SK-MEL-5 (cell line): ENCODE data around the gene TPSAB1. TPM values are rescaled to one million over a fixed set of nuclear protein-coding genes. Genes with fewer than 3 reads are reported as not detected.

Experiments
- DNase-seq: peaks from one replicate; pipeline ENCODE4 v3.0.0-alpha.2; 2016; ENCODE audit warnings: low read depth, low spot score
- in situ Hi-C: cut with HindIII; loops from 2 replicates; pipeline ENCODE4 v1.10.0; 2016; ENCODE audit warnings: low sequenced_read_pairs, high pct_unique_total_duplicates, low pct_unique_long_range_greater_than_20kb
- total RNA-seq: library from RNA; depleted of rRNA; stranded (reverse); fragments of >200 nt; shearing (Covaris generic); gene quantifications from 2 replicates; pipeline ENCODE4 v1.2.3, GENCODE V29; 2014; rRNA removed

TPSAB1 gene
- total RNA-seq, 1 experiment from 2014 or later: not detected

DNA sequence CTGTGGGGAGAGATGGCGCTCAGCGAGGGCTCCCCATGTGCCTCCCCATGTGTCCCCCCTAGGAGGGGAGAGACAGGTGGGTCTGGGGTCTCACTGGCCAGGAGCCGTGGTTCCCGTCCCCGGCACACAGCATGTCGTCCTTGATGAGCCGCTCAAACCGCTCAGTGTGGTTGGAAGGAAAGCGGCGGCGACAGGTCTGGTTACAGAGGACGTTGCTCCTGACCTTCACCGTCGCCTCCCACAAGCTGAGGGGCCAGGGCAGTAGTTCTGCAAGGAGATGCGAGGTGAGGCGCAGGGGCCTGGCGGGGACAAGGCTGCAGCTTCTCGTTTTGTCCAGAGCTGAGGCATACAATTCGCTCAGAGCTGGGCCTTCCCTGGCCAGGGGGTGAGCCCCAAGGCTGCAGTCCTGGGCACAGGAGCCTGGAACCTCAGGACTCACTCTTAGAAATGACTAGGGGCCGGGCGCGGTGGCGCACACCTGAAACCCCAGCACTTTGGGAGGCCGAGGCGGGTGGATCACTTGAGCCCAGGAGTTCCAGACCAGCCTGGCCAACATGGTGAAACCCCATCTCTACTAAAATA, 46.1 kb downstream of the TPSAB1 start:
- in situ Hi-C loops: no loop called here
- no peak for DNase-seq

DNA sequence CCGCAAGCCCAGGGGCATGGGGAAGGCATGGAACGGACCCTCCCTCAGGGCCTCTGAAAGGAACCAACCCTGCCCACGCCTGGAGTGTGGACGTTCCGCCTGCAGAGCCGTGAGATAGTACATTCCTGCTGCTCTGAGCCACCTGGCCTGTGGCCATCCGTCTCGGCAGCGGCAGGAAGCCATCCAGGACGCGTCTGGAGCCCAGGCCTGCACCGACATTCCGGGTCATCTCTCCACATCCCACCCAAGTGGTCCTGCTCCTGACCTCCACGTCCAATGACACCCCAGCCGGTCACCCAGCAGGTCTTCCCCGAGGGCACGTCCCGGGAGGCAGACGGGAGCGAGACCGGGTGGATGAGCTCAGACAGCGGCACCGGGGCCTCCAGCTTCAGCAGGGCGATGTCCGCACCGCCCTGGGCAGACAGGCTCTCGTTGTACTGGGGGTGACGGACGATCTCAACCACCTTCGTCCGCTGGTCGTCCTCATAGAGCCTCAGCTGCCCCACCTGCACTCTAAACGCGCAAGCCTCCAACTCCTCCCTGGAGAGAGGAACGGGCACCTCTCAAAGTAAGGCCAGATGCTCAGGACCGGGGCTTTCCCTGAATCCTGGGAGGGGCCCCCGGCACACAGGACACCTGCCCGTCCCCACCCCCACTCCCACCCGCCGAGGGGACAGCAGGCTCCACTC, 47.6 kb downstream of the TPSAB1 start:
- in situ Hi-C loops: no loop called here
- no peak for DNase-seq

DNA sequence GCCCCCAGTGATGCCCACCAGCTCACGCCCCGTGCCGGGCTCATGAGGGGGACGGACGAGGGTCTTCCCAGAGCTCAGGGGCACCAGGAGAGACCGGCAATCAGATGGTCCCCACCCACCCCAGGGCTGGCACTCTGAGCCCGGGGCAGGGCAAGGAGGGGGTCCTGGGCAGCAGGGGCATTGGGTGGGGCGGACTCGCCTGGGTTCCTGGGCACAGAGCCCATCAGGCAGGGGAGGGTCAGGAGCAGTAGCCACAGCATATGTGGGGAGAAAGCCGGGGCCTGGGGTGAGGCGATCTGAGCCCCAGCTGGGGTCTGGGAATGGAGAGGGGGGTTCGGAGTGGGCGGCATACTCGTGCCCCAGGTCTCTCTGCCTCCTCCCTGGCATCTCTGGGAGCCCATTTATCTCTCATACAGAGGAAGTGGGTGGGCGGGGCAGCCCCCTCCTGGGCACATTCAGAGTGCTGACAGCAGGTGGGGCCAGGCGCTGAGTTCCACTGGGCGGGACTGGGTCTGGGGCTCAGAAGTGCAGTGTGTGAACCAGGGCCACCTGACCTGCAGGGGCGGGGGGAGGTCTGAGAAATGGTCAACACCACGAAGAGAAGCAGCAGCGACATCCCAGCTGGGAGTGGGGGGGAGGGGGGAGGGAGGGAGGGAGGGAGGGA, 48.4 kb downstream of the TPSAB1 start:
- in situ Hi-C loops: no loop called here
- DNase-seq: no peak

DNA sequence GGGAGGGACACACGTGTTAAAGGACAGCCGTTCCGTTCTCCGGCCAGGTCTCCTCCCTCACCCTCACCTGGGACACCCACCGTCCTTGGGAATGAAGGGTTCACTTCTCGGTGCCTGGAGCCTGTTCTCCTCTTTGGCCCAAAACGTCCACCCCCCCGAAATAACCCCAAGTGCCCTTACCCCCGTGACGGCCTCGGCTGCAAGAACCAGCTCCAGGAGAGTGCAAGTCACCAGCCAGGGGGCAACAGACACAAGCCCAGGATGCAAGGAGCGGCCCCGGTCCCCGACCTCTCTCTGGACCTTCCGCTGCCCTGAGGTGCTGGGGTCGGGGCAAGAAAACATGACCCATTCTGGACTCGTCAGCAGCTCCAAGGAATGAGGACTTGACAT, 49.0 kb downstream of the TPSAB1 start:
- in situ Hi-C loops: no loop called here
- no peak for DNase-seq

DNA sequence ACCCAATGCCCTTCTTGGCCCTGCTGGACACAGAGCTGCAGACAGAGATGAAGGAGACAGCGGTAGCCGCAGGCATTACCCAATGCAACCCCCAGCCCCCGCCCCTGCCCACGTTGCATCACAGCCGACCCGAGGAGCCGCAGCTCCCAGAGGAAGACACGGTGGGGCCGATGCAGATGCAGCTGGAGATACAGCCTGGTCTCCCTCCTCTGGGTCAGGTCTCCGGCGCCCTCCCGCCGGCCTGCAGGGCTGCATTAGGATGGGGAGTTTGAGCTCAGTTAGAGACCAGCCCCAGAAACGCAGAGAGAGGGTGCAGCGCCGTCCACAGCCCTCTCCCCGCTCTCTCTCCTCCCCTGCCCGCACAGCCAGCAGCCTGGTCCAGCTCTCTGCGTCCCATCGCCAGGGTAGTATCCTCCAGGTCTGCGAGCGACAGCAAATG, 49.6 kb downstream of the TPSAB1 start:
- in situ Hi-C loops: no loop called here
- DNase-seq: no peak

DNA sequence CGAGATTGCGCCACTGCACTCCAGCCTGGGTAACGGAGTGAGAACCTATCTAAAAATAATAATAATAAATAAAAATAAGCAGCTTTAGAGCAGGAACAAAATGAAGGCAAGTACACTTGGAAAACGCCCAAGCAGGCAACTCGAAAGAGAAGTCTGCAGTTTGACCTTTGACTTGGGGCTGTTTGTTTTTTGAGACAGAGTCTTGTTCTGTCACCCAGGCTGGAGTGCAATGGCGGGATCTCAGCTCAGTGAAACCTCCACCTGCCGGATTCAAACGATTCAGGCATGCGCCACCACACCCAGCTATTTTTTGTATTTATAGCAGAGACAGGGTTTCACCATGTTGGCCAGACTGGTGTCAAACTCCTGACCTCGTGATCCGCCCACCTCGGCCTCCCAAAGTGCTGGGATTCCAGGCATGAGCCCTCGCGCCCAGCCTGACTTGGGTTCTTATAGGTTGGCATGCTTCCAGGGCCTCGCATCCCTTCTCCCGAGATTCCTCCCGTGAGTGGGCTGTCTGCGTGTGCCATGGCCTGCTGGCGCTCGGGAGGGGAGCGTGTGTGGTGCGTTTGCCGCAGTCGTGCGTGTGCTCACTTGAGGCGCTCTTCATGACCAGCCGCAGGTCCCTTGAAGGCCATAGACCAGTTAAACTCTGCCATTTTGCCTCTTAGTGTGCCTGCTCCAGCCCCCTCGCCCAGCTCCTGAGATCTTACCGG, 50.5 kb downstream of the TPSAB1 start:
- in situ Hi-C loops: no loop called here
- DNase-seq: no peak

DNA sequence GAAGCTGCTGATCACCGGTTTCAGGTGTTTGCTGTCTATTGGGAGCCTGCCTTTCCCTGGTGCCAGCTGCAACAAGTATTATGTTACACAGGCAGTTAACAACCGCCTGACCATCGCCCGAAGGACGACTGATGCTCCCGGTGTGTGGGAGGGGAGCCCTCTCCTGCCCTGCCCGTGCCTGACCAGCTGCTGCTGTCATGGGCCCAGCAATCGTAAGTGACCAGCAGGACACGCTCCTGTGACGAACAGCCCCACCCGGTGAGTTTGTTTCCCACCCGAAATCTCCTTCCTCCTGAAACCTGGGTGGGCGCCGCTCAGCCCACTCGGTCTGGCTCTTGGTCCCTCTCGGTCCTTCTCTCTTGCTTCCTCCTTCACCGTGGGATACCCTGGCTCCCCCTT, 51.1 kb downstream of the TPSAB1 start:
- DNase-seq: no peak
- in situ Hi-C loops: no loop called here

Other genes starting within 250 kb of the TPSAB1 start
- not detected in 2 replicates for gene SSTR5, start 168.0 kb upstream of the TPSAB1 start, total RNA-seq
- gene C1QTNF8, start 144.5 kb upstream of the TPSAB1 start, total RNA-seq: not detected in 2 replicates
- gene CACNA1H, start 87.6 kb upstream of the TPSAB1 start, total RNA-seq: 17.4 and 17.6 TPM in 2 replicates
- gene TPSG1, start 15.4 kb upstream of the TPSAB1 start, total RNA-seq: not detected in 2 replicates
- not detected in 2 replicates for gene TPSB2, start 10.5 kb upstream of the TPSAB1 start, total RNA-seq
- not detected in 2 replicates for gene TPSD1, start 15.4 kb downstream of the TPSAB1 start, total RNA-seq
- 55.2 TPM in 2 replicates for gene UBE2I, start 68.9 kb downstream of the TPSAB1 start, total RNA-seq
- gene BAIAP3, start 92.9 kb downstream of the TPSAB1 start, total RNA-seq: 1.2 and 3.0 TPM in 2 replicates
- 68.1 and 70.0 TPM in 2 replicates for gene TSR3, start 111.2 kb downstream of the TPSAB1 start, total RNA-seq
- 102 and 110 TPM in 2 replicates for gene GNPTG, start 111.2 kb downstream of the TPSAB1 start, total RNA-seq
- gene UNKL, start 174.0 kb downstream of the TPSAB1 start, total RNA-seq: 7.8 and 8.0 TPM in 2 replicates
- 15.1 and 18.0 TPM in 2 replicates for gene UQCC4, start 180.0 kb downstream of the TPSAB1 start, total RNA-seq
- not detected in 2 replicates for gene PERCC1, start 190.4 kb downstream of the TPSAB1 start, total RNA-seq
- 0.40 and 1.0 TPM in 2 replicates for gene CCDC154, start 203.9 kb downstream of the TPSAB1 start, total RNA-seq
- 277 and 308 TPM in 2 replicates for gene CLCN7, start 234.3 kb downstream of the TPSAB1 start, total RNA-seq
- gene PTX4, start 248.2 kb downstream of the TPSAB1 start, total RNA-seq: not detected in 2 replicates